GF-D8 (cell line): Measurements from ENCODE around the gene HECW1.
"Not testable (repeated sequence)": the region's sequence is repeated elsewhere in the genome, so short reads cannot be mapped to it uniquely, and the experiment has no call there.

Experiments
- DNase-seq: peaks from one replicate; lab custom pipeline; 2025; lab: John Stamatoyannopoulos, UW

Gene HECW1

DNA sequence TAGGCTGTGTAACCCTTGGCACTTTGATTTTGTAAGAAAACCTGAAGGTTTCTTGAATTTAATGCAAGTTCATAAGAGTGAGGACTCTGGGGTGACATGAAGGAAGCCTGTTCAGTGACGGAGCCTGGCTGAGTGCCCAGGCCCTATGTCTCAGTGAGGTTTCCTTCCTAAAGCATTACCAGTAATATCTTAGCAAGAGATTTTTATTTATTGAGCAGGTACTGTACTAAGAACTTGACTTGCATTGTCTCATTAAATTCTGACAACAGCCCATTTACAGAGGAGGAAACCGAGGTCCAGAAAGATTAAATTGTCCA, 197.2 kb downstream of the HECW1 start:
- DNase-seq, result no peak

DNA sequence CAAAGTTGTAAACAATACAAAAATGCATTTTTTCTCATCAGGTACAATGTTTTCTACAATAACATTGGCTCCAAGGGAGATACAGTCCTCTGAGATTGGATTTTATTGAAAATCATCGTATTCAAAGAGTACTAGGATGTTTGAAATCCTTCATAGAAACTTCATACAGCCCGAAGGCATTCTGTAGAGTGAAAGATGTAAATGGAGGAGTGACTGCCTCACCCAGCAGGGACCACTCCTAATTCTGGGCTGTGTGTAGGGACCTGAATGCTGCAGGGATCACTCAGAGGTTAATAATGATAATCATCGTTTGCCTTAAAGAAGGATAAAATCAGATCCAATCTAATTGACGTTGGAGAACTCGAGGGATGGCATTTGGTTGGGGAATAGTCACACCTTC, 198.6 kb downstream of the HECW1 start:
- no peak for DNase-seq

DNA sequence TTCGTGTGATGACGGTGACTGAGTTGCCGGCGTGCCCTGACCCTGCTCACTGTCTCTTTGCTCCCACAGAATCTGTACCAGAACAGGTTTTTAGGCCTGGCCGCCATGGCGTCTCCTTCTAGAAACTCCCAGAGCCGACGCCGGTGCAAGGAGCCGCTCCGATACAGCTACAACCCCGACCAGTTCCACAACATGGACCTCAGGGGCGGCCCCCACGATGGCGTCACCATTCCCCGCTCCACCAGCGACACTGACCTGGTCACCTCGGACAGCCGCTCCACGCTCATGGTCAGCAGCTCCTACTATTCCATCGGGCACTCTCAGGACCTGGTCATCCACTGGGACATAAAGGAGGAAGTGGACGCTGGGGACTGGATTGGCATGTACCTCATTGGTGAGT, 199.2 kb downstream of the HECW1 start:
- DNase-seq, result no peak

GRCh38 chr7:43313628-43314378, 201.4 kb downstream of the HECW1 start:
- DNase-seq, result no peak

DNA sequence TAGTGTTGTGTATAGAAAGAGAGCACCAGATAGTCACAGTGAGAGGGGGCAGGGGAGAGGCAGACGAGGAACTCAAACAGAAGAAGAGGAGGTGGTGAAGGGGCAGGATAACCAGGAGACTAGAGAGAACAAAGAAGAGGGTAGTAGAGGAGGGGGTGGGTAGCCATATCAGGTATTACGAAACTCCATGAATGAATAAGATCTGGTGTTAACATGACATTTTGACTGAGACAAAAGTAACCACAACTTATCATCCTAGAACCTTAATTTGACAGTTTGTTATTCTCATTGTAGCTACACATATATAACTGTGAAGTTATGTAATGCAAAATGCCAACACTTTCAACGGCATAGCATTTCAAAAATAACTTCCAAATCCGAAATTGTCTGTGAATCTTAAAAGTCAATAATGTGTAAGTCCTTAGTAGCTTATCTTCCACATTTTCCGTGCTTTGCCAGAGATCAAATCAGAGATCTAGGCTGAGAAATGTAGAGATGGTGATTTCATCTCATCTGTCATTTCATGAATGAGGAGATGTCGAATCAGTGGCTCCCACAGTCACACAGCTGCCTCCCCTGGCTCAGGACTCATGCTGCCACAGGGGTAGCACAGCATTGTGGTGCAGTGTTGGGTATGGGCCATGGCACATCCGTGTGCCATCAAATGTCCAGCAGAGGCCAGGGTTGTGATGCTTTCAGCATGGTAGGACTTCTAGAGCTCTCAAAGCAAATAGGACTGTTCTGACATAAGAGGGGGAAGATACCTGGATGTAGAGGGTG, 202.1 kb downstream of the HECW1 start:
- no peak for DNase-seq

- no peak for DNase-seq
Observed at GRCh38 chr7:43317075-43317474, 204.6 kb downstream of the HECW1 start.

GRCh38 chr7:43318188-43318770, 205.8 kb downstream of the HECW1 start:
- DNase-seq, result no peak

DNA sequence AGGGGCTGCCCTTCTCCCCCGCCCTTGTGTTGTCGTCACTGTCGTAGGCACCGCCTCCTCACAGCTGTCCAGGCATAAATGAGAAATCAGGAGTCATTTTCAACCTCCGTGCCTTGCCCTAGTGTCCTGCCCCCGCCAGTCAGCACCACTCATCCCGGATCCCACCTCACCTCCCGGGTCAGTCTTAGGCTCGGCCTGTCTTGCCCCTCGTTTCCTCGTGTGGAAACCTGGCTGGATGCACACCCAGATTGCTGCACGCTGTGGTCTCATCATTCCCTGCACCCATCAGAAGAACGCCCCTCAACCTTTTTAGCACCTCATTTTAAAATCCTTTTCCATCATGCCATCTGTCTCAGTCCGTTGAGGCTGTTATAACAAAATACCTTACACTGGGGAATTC, 213.1 kb downstream of the HECW1 start:
- no peak for DNase-seq

- no peak for DNase-seq
Observed at GRCh38 chr7:43328336-43328735, 215.9 kb downstream of the HECW1 start.

- DNase-seq, result no peak
Observed at GRCh38 chr7:43328785-43329380, 216.4 kb downstream of the HECW1 start.

DNA sequence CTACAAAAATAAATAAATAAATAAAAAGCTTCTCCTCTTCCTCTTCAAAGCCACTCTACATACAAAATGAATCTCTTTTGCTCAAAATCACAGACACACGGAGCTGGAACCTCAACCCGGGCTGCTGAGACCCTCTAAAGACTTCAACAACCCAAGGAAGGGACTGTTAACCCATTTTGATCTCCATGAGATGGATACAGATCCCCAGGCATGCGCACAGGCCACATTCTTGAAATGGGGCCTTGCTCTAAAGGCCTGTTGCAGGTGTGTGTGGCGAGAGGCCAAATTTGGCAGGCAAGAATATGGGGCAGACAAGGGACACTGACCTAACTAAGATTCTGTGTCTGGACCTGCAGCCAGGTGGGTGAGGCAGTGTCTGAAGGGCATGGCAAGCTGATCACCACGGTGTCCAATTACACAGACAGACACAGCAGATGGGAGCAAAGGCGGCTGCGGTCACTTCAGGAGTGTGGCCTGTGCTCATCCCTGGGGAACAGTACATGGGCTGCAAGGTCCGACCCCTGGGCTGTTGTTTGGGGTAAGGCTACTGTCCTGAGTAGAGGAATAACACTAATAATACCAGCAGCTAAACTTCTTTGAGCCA, 219.8 kb downstream of the HECW1 start:
- DNase-seq, result no peak

GRCh38 chr7:43337191-43337590, 224.7 kb downstream of the HECW1 start:
- no peak for DNase-seq

DNA sequence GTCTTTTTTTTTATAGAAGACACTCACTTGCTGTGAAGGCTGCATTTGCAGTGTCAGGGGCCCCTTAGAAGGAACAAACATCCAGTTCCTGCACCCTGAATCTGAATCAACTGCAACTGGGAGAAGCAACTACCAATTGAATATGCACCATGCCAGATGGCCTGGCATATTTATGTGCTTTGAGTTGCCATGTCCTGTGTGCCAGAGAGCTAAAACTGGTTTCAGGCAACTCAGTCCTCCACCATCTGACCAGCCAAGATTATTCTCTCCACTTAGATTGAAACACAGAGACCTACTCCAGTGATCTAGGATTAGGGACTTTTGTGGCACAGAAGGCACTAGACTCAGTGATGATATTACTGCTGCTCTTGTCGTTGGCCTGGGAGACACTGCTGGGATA, 225.4 kb downstream of the HECW1 start:
- no peak for DNase-seq

DNA sequence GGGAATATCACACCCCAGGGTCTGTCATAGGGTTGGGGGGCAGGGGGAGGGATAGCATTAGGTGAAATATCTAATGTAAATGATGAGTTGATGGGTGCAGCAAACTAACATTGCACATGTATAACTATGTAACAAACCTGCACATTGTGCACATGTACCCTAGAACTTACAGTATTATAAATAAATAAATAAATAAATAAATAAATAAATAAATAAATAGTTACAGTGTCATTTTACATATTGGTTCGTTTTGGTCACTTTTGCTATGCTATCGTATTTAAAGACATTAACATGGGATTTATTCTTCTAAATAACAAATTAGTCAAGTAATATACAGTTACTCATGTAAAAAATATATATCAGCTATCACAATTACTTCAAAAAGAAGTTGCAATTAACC, 228.7 kb downstream of the HECW1 start:
- DNase-seq, result no peak

DNA sequence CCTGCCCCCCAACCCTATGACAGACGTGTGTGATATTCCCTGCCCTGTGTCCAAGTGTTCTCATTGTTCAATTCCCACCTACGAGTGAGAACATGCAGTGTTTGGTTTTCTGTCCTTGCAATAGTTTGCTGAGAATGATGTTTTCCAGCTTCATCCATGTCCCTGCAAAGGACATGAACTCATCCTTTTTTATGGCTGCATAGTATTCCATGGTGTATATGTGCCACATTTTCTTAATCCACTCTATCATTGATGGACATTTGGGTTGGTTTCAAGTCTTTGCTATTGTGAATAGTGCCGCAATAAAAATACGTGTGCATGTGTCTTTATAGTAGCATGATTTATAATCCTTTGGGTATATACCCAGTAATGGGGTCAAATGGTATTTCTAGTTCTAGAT, 231.0 kb downstream of the HECW1 start:
- not testable (repeated sequence) for DNase-seq

- DNase-seq, result not testable (repeated sequence)
Observed at GRCh38 chr7:43345696-43346095, 233.2 kb downstream of the HECW1 start.

DNA sequence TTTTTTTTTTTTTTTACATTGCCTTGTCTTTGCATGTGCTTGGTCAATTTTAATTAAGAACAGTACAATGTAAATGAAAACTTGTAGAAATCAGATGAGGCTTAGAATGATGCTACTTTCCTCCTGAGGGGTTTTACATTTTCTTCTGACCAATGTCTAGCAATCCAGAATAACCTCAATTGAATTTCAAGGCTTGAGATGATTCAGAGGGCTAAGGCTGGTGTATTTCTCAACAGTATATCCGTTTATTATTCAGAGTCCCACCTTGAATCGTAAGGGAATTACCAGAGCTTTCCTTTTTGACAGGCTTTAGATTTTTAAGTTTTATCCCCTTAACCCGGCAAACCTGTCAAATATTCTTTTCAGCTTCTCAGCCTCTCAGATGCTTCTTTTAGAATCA, 239.2 kb downstream of the HECW1 start:
- DNase-seq, result no peak

DNA sequence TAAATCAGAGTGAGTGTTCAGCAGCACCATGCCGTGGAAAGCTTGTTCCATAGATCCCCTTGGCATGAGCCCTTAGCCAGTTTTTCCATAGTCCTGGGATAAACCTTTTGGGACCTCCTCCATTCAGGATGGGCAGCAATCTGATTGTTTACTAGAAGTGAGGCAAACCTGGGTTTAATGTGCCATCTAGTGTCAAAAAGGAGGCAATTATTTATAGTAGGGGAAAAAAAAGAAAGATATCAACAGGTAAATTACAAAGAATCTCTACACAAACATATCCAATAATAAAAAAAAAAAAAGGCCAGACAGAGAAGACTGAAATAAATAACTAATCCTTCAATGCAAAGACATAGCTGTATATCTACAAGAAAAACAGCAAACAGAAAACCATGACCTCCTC, 241.5 kb downstream of the HECW1 start:
- DNase-seq, result no peak

- DNase-seq, result no peak
Observed at GRCh38 chr7:43362652-43363034, 250.2 kb downstream of the HECW1 start.

DNA sequence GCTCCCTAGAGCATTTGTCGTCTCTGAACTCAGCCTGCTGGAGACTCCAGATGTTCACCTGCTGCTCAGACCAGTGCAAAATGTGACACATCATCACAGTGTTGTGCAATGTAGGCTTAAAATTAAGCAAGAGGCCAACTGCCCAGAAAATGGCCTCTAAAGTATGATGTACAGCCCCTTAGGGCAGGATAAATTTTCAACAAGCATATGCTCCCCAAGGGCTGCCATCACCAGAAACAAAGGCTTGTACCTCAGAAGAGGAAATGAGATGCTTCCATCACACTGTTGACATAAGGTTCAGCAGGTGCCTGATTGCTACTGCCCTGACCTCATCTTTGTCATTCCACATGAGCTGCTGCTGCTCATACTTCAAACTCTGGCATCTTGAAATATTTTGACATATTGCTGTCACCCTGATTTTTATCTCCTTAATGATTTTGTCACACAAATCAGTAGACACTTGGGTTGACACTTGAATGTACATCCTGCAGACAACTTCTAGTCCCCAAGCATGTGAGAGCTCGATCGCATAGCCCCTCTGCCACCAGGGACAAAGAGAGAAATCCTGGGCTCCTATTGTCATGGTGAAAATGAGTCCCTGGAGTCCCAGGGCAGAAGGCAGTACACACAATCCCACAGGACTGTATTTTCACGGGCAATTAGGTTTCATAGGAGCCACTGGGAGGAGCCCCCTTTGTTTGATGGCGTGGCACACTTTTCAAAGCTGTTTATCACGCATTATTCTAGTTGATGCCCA, 250.8 kb downstream of the HECW1 start:
- DNase-seq, result no peak

DNA sequence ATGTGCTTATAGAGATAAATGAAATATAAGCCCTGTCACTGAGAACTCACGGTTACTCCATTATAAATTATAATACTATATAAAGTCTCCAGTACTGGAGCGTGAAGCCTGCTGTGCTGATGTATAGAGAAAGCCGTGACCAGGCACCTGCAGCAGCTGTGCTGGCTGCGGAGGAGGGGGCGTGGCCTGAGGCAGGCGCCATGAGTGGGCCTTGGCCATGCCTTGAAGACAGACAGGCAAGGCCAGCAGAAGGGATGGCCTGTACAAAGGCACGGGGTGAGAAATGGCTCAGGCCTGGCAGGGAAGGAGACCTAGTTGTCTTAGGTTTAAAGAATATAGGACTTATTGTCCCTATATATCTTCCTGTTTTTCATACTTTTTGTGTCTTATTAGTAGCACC, 251.9 kb downstream of the HECW1 start:
- DNase-seq, result no peak
